CD4-positive, CD25-positive, alpha-beta regulatory T cell (primary cell): ENCODE results near the gene IL32. TPM values are rescaled to one million over a fixed set of nuclear protein-coding genes. Genes with fewer than 3 reads are reported as not detected.

Experiments used
- ATAC-seq, 2 donors: fragments of 150-1000 bp; cut with Tn5 transposase; one replicate each; pipeline ENCODE4 v1.10.0; 2021; ENCODE audit warnings: low read depth in 2 of 2, moderate number of reproducible peaks in 2 of 2, moderate library complexity in 1 of 2
- DNase-seq, 3 donors: peaks; one replicate each; pipeline versions ENCODE4 v3.0.0 to v3.0.0-alpha.2; 2012 to 2022; ENCODE audit warnings: mixed read lengths in 1 of 3
- H3K27ac ChIP-seq: one replicate; pipeline ENCODE4 v1.7.0; 2013; ENCODE audit warnings: mild to moderate bottlenecking, low read length; ENCODE audit not compliant: insufficient read depth, poor library complexity, severe bottlenecking
- H3K27me3 ChIP-seq: one replicate; pipeline ENCODE4 v1.7.0; 2013; ENCODE audit warnings: low read length; ENCODE audit not compliant: control insufficient read depth, insufficient read depth
- H3K36me3 ChIP-seq: one replicate; pipeline ENCODE4 v1.7.0; 2013; ENCODE audit warnings: mild to moderate bottlenecking, low read length, moderate library complexity; ENCODE audit not compliant: control insufficient read depth, insufficient read depth
- H3K4me1 ChIP-seq: 2 replicates; pipeline ENCODE4 v1.7.0; 2013; ENCODE audit warnings: mild to moderate bottlenecking, low read length; ENCODE audit not compliant: insufficient read depth, control insufficient read depth, poor library complexity, severe bottlenecking
- H3K4me3 ChIP-seq: one replicate; pipeline ENCODE4 v1.7.0; 2013; ENCODE audit warnings: low read depth, mild to moderate bottlenecking, low read length, moderate library complexity
- H3K9me3 ChIP-seq, 2 experiments: 1 replicate in 1 of 2; 2 replicates in 1 of 2; pipeline ENCODE4 v1.7.0; 2013; ENCODE audit warnings: low read length in 2 of 2, mild to moderate bottlenecking in 1 of 2, moderate library complexity in 1 of 2; ENCODE audit not compliant: control insufficient read depth in 2 of 2
- H3K27ac Mint-ChIP-seq, 3 donors: one replicate each; pipeline ENCODE4 v1.8.0; 2020 to 2022; ENCODE audit warnings: mild to moderate bottlenecking in 3 of 3, mixed read lengths in 3 of 3, moderate library complexity in 2 of 3
- H3K27me3 Mint-ChIP-seq: one replicate; pipeline ENCODE4 v1.8.0; 2022; ENCODE audit warnings: mild to moderate bottlenecking, mixed read lengths
- H3K36me3 Mint-ChIP-seq: one replicate; pipeline ENCODE4 v1.8.0; 2020; ENCODE audit warnings: mixed read lengths
- H3K4me1 Mint-ChIP-seq, 4 donors: one replicate each; pipeline ENCODE4 v1.8.0; 2020 to 2022; ENCODE audit warnings: mixed read lengths in 4 of 4, mild to moderate bottlenecking in 1 of 4
- H3K4me3 Mint-ChIP-seq, 4 donors: one replicate each; pipeline ENCODE4 v1.8.0; 2020 to 2022; ENCODE audit warnings: mild to moderate bottlenecking in 4 of 4, mixed read lengths in 4 of 4, moderate library complexity in 3 of 4
- H3K9me3 Mint-ChIP-seq, 7 donors: one replicate each; pipeline ENCODE4 v1.8.0; 2020 to 2022; ENCODE audit warnings: mixed read lengths in 7 of 7, mild to moderate bottlenecking in 3 of 7, moderate library complexity in 2 of 7
- polyA plus RNA-seq, 4 donors: library from polyadenylated mRNA; unstranded; fragments of 300-500 nt; fragmentation: Illumina TruSeq; gene quantifications; one replicate each; pipeline ENCODE4 v1.2.3, GENCODE V29; 2021
- total RNA-seq: library from RNA; stranded (reverse); gene quantifications from one replicate; pipeline ENCODE4 v1.2.3, GENCODE V29; 2022

Gene IL32
- total and polyA plus RNA-seq, 5 donors from 2014 or later = 1,611 to 6,021 (median 3,657) TPM

DNA sequence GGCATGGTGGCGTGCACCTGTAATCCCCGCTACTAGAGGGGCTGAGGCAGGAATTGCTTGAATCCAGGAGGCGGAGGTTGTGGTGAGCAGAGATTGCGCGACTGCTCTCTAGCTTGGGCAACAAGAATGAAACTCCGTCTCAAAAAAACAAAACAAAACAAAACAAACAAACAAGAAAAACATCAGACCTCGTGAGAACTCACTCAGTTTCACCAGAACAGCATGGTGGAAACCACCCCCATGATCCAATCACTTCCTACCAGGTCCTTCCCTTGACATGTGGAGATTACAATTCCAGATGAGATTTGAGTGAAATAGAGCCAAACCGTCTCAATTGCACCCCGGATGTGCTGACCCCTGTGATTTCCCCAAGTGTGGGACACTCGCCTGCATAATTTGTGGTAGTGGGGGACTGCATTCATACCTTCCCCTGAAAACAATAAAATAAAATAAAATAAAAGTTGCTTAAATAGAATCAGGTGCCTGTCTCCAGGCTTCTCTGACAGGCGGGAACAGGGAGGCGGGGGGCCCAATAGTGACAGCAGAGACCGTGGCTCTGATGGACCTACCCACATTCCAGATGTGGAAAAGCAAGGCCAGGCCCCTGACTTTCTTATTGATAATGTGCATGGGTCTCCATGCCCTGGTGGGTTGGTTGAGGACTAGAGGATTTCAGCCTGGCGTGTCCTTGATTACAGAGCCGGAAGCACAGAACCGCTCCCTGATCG lies 20.6 kb downstream of the IL32 start:
- no peaks in the 10 kb centered on the region for H3K27me3 ChIP-seq
- Mint-ChIP-seq H3K36me3 (no peaks in the 10 kb centered on the region), H3K9me3 (no peaks in the 10 kb centered on the region), H3K27me3 (no peaks in the 10 kb centered on the region), H3K27ac (peak overlapping the region; percentile 71 to 86 (median 73)), H3K4me3 (peak overlapping the region; percentile 53 to 90 (median 76)), H3K4me1 (peaks cover 5 to 64% (median 28%) of the 10 kb centered on the region in 4 donors)
- no peaks in the 10 kb centered on the region for H3K9me3 ChIP-seq
- H3K27ac ChIP-seq = peak overlapping the region; percentile 37
- H3K4me1 ChIP-seq = peaks cover 26% of the 10 kb centered on the region
- ATAC-seq = no peak
- peak overlapping the region; percentile 48 for H3K4me3 ChIP-seq
- no peaks in the 10 kb centered on the region for H3K36me3 ChIP-seq
- no peak for DNase-seq

DNA sequence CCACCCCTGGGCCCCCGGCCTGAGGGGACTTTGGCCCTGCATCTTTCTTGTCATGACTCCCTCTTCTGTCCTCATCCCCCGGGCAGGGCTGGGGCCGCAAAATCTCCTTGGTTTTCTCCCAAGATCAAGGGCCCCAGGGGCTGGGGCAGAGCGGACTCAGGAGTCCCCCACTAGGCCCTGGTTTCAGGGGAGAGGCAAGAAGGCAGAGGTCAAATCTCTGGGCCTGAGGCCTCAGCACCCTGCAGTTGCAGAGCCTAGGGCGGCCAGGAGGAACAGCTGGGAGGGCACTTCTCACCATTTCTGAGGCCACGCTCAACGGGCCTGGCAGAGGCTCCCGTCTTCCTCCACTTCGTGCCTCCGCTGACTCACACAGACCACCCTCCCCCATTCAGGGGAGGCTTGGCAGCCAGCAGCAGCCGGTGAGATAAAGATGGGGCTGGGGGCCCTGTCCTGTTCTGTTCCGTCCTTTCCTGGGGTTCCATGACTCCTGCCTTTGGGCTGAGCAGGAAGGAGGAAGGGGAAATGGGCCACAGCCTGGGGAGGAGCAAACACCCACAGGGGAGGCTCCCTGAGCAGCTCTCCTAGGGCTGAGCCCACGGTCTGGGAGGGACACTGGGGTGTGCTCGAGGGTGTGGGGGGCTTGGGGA lies 21.3 kb downstream of the IL32 start:
- Mint-ChIP-seq H3K9me3 (no peaks in the 10 kb centered on the region), H3K27me3 (no peaks in the 10 kb centered on the region), H3K4me1 (peaks cover 5 to 65% (median 26%) of the 10 kb centered on the region in 4 donors), H3K27ac (peak overlapping the region in 2 of 3 donors; percentile 62 to 71), H3K4me3 (peak overlapping the region; percentile 53 to 90 (median 74)), H3K36me3 (no peaks in the 10 kb centered on the region)
- Histone ChIP-seq H3K36me3 (no peaks in the 10 kb centered on the region), H3K4me3 (peak overlapping the region; percentile 48), H3K27ac (peak overlapping the region; percentile 37), H3K27me3 (no peaks in the 10 kb centered on the region), H3K4me1 (peaks cover 23% of the 10 kb centered on the region), H3K9me3 (no peaks in the 10 kb centered on the region)
- ATAC-seq = peak; percentile 73 to 80
- no peak for DNase-seq

DNA sequence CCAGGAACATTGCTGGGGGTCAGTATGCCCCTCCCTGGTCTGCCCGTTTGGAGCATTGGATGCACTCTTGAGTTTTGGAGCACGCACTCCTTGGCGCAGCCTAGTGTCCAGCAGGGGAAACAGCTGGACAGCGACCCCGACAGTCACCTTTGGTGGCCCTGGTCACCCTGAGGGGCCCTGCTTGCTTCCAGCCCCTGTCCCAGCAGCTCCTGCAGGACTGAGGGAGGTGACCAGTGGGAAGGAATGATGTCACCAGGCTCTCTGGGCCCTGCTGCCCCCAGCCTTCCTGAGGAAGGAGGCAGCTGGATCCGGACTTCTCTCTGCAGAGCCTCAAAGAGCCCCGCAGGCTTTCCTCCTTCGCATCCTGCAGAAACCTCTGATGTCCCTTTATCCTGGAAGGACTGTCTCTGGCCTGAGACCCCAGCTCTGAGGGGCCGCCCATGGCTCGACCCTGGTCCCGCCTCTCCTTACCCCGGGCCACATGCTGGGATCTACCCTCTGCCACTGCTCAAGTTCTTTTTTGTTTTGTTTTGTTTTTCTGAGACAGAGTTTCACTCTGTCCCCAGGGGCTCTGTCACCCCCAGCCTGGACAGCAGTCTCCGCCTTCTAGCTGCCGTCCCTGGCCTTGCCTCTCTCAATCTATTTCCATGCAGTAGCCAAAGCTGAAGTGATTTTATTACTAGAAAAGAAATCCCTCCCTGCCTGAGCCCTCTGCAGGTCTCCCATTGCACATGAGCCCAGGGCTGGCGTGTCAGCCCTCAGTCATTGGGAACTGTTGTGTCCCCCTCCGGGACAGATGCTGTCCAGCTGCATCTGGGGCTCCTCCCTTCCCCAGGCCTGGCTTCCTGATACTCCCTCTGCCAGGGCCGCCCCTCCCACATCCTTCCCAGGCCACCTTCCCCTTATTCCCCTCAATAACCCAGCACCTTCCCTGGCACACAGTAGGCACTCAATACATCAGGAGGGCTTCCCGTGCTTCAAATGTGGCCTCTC lies 22.1 kb downstream of the IL32 start:
- H3K4me3 ChIP-seq = peak overlapping the region; percentile 48
- no peak for DNase-seq
- H3K4me1 Mint-ChIP-seq = peaks cover 5 to 65% (median 26%) of the 10 kb centered on the region in 4 donors
- H3K4me3 Mint-ChIP-seq = peak overlapping the region; percentile 72 to 90 (median 78)
- H3K36me3 ChIP-seq = no peaks in the 10 kb centered on the region
- H3K9me3 ChIP-seq = no peaks in the 10 kb centered on the region
- ATAC-seq = no peak
- H3K27me3 Mint-ChIP-seq = no peaks in the 10 kb centered on the region
- no peaks in the 10 kb centered on the region for H3K9me3 Mint-ChIP-seq
- H3K27me3 ChIP-seq = no peaks in the 10 kb centered on the region
- H3K36me3 Mint-ChIP-seq = no peaks in the 10 kb centered on the region
- H3K27ac ChIP-seq = peak overlapping the region; percentile 37
- peak overlapping the region; percentile 34 to 89 (median 87) for H3K27ac Mint-ChIP-seq
- peaks cover 23% of the 10 kb centered on the region for H3K4me1 ChIP-seq

GRCh38 chr16:3088450-3088849 lies 23.0 kb downstream of the IL32 start:
- Mint-ChIP-seq H3K36me3 (no peaks in the 10 kb centered on the region), H3K27ac (peak overlapping the region; percentile 34 to 87 (median 86)), H3K27me3 (no peaks in the 10 kb centered on the region), H3K4me1 (peaks cover 5 to 64% (median 24%) of the 10 kb centered on the region in 4 donors), H3K9me3 (no peaks in the 10 kb centered on the region), H3K4me3 (peak overlapping the region in 2 of 4 donors; percentile 52 to 90)
- no peak overlapping the region for H3K27ac ChIP-seq
- H3K4me3 ChIP-seq = no peak overlapping the region
- H3K4me1 ChIP-seq = peaks cover 23% of the 10 kb centered on the region
- no peaks in the 10 kb centered on the region for H3K9me3 ChIP-seq
- ATAC-seq (no peak), DNase-seq (no peak)
- no peaks in the 10 kb centered on the region for H3K36me3 ChIP-seq
- H3K27me3 ChIP-seq = no peaks in the 10 kb centered on the region

DNA sequence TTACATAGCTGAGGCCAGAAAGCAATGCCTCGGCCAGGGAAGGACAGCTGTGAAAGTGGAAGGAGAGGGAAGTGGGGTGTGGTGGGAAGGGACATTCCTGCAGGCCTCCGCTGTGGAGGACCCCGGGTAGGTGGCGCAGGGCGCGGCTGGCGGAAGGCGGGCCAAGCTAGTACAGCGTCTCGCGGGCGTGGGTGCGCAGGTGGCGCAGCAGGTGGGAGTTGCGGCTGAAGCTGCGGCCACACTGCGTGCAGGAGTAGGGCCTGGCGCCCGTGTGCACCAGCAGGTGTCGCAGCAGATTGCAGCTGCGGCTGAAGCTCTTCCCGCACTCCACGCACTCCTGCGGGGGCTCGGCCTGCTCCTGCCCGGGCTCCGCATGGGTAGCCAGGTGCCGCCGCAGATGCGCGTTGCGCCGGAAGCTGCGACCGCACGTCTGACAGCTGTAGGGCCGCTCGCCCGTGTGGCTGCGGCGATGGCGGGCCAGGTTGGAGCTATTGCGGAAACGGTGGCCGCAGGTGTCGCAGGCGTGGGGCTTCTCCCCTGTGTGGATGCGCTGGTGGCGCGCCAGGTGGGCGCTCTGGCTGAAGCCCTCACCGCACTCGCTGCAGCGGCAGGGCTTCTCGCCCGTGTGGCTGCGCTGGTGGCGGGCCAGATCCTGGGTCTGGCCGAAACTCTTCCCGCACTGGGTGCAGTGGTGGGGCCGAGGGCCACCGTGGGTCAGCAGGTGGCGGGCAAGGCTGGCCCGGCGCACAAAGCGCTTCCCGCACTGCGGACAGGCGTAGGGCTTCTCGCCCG lies 23.7 kb downstream of the IL32 start:
- no peaks in the 10 kb centered on the region for H3K9me3 Mint-ChIP-seq
- Histone ChIP-seq H3K27me3 (no peaks in the 10 kb centered on the region), H3K9me3 (no peaks in the 10 kb centered on the region), H3K36me3 (no peaks in the 10 kb centered on the region), H3K27ac (no peak overlapping the region), H3K4me3 (no peak overlapping the region), H3K4me1 (peaks cover 25% of the 10 kb centered on the region)
- no peak overlapping the region for H3K27ac Mint-ChIP-seq
- ATAC-seq (no peak), DNase-seq (no peak)
- peak overlapping the region in 1 of 4 donors; percentile 90 for H3K4me3 Mint-ChIP-seq
- H3K4me1 Mint-ChIP-seq = peaks cover 5 to 61% (median 23%) of the 10 kb centered on the region in 4 donors
- no peaks in the 10 kb centered on the region for H3K36me3 Mint-ChIP-seq
- no peaks in the 10 kb centered on the region for H3K27me3 Mint-ChIP-seq

DNA sequence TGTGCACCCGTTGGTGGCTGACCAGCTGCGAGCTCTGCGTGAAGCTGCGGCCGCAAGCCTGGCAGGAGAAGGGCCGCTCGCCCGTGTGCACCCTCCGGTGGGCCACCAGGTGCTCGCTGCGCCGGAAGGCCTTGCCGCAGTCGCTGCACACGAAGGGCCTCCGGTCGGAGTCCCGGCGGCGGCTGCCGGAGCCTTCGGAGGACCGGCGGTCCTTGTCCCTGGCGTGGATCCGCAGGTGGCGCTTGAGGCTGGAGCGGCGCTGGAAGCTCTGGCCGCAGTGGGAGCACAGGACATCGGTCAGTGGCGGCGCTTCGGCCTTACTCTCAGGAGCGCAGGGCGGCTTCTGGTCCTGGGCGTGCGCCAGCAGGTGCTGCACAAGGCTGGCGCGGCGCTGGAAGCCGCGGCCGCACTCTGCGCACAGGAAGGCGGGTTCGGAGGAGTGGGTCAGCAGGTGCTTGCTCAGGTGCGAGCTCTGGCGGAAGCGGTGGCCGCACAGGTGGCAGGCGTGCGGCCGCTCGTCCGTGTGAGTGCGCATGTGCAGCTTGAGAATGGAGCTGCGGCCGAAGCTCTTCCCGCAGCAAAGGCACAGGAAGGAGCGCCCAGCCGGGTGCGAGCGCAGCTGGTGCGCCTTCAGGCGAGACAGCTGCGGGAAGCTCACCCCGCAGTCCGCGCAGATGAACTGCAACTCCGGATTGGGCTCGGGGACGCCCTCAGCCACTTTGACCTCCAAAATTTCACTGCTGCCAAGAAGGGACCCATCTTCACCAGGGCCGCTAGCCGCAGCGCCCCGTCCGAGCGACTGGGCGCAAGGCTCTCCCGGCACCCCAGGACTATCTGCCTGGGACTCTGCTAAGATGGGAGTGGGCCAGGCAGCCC lies 24.5 kb downstream of the IL32 start:
- Mint-ChIP-seq H3K4me3 (no peak overlapping the region), H3K4me1 (peaks cover 7 to 60% (median 24%) of the 10 kb centered on the region in 4 donors), H3K27me3 (no peaks in the 10 kb centered on the region), H3K9me3 (no peaks in the 10 kb centered on the region), H3K27ac (no peak overlapping the region), H3K36me3 (no peaks in the 10 kb centered on the region)
- no peak overlapping the region for H3K27ac ChIP-seq
- H3K4me3 ChIP-seq = no peak overlapping the region
- H3K4me1 ChIP-seq = peaks cover 33% of the 10 kb centered on the region
- no peaks in the 10 kb centered on the region for H3K36me3 ChIP-seq
- no peak for DNase-seq
- no peaks in the 10 kb centered on the region for H3K27me3 ChIP-seq
- no peaks in the 10 kb centered on the region for H3K9me3 ChIP-seq
- no peak for ATAC-seq
